Heart right ventricle (tissue), 16 donors: Measurements from ENCODE around the gene CLPTM1L. TPM values are rescaled to one million over a fixed set of nuclear protein-coding genes. Genes with fewer than 3 reads are reported as not detected.

Source experiments
- ATAC-seq, 8 donors: fragments of 200-7000 bp; cut with Tn5 transposase; one replicate each; pipeline ENCODE4 v1.9.1; 2020; ENCODE audit warnings: mild to moderate bottlenecking in 8 of 8, moderate library complexity in 8 of 8, moderate number of reproducible peaks in 1 of 8
- DNase-seq, 2 donors: peaks; one replicate each; pipeline ENCODE4 v3.0.0-alpha.2; 2020
- H3K27ac ChIP-seq, 10 donors: fragments of 200-600 bp; sonication (generic) in 2 of 10; one replicate each; pipeline versions ENCODE4 v1.5.0 to v1.8.0; 2020 to 2022; ENCODE audit warnings: mild to moderate bottlenecking in 3 of 10
- H3K27me3 ChIP-seq, 7 donors: fragments of 200-600 bp; one replicate each; pipeline ENCODE4 v1.8.0; 2021 to 2022; ENCODE audit warnings: mild to moderate bottlenecking in 2 of 7
- H3K36me3 ChIP-seq, 9 donors: fragments of 200-600 bp; sonication (generic) in 1 of 9; one replicate each; pipeline versions ENCODE4 v1.5.0 to v1.8.0; 2020 to 2022; ENCODE audit warnings: mild to moderate bottlenecking in 2 of 9
- H3K4me1 ChIP-seq, 9 donors: fragments of 200-600 bp; sonication (generic) in 1 of 9; one replicate each; pipeline versions ENCODE4 v1.5.0 to v1.8.0; 2020 to 2022; ENCODE audit warnings: mild to moderate bottlenecking in 4 of 9
- H3K4me3 ChIP-seq, 10 donors: fragments of 200-600 bp; sonication (generic) in 2 of 10; one replicate each; pipeline versions ENCODE4 v1.5.0 to v1.8.0; 2020 to 2022; ENCODE audit warnings: mild to moderate bottlenecking in 7 of 10, moderate library complexity in 2 of 10
- H3K9me3 ChIP-seq, 11 donors: fragments of 200-600 bp in 10 of 11; sonication (generic) in 2 of 11; one replicate each; pipeline versions ENCODE4 v1.5.0 to v1.8.0; 2013 to 2022; ENCODE audit warnings: mild to moderate bottlenecking in 2 of 11, control low read depth in 1 of 11, moderate library complexity in 1 of 11
- WGBS, 2 donors: extraction: QIAGEN DNeasy Blood & Tissue Kit; methylation state at CpG; one replicate each; pipeline ENCODE4 v1.1.7; 2013; ENCODE audit warnings: inconsistent platforms in 1 of 2; 5-methylcytosine and 5-hydroxymethylcytosine counted together
- intact Hi-C, 10 donors: fragments of 100-400 bp; cut with DNase I; formaldehyde crosslinking; loops; one replicate each; pipeline versions ENCODE4 v1.11.1 to v1.14.2; 2022
- polyA plus RNA-seq, 2 donors: library from polyadenylated mRNA; stranded (reverse); fragments of 200-250 nt; gene quantifications; one replicate each; pipeline ENCODE4 v1.2.3, GENCODE V29; 2013
- total RNA-seq, 10 donors: library from RNA; stranded (reverse); fragmentation: NEBNext Ultra II Directional in 3 of 10; extraction: Animal tissue kit (Norgen Biotek cat#: 25700) in 3 of 10; gene quantifications; one replicate each; pipeline versions ENCODE4 v1.2.1 to v1.2.4, GENCODE V29; 2021 to 2023
- TF ChIP-seq, protein P1 (sequence below), 9 donors: fragments of 200-600 bp; sonication (generic) in 2 of 9; IDR thresholded peaks; one replicate each; pipeline versions ENCODE4 v1.5.0 to v1.8.0; 2021 to 2022; ENCODE audit warnings: antibody characterized with exemption in 9 of 9, mild to moderate bottlenecking in 5 of 9, moderate library complexity in 1 of 9
- donor health status: Arrhythmogenic right ventricular cardiomyopathy.
- donor health status: ischemic (EF 13 %, LVEDD 7.1; RV severe dilation, severe dysfunction).
- donor health status: healthy with polysubstance abuse.
- donor health status: DM: no; HTN: yes; CAD: no.
- donor health status: DM: no; HTN: no; CAD: no.
- donor health status: ischemic (EF 25% LVEDD 6.9; RV normal size, moderate dysfunction).
- donor health status: ischemic (EF 25% LVEDD 5.7; RV mildly dilated, moderate dysfunction).
- donor health status: healthy.
- donor health status: DM: yes; HTN: yes; CAD: no.
- donor health status: Ischemic cardiomyopathy.
- donor health status: ischemic (EF 35%, LVEDD 5.7; RV mildly dilated, moderate dysfunction).
- donor health status: nonischemic (EF 11% LVEDD 7.7; RV severe dilation, severe dysfunction).
- donor health status: DM: yes; HTN: yes; CAD: no.
- donor health status: PGD.
- donor health status: ischemic (EF 29% LVEDD 5.4; RV normal size, mild dysfunction).
- donor health status: nonischemic (EF 23%, LVEDD 6.1; RV moderate dilation, normal function).

Gene CLPTM1L
- total and polyA plus RNA-seq, 12 donors, result 21.5 to 78.0 (median 32.5) TPM

DNA sequence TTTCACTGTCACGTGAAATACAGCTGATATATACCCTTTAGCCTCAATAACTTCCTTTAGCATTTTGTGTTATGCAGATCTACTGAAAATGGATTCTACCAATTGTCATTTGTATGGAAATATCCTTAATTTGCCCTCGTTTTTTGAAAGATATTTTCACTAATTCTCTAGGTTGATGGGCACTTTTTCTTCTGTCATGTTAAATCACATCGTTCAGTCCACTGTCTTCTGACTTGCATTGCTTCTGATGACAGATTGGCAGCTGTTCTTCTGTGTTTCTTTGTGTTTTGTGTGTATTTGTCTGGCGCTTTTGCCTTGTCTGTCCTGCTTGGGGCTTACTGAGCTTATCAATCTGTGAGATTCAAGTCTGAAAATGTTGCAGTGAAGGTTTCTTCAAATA lies 9.7 kb upstream of the CLPTM1L start:
- Histone ChIP-seq H3K4me1 (no peaks in the 10 kb centered on the region), H3K27me3 (peaks cover 0 to 37% (median 27%) of the 10 kb centered on the region in 7 donors), H3K9me3 (no peaks in the 10 kb centered on the region), H3K4me3 (no peak overlapping the region), H3K27ac (no peak overlapping the region), H3K36me3 (no peaks in the 10 kb centered on the region)
- DNase-seq (no peak), ATAC-seq (no peak)
- 46 to 50% methylated on average over 4 of the region's 4 CpGs for WGBS, 2 donors
- TF ChIP-seq, protein P1, sequence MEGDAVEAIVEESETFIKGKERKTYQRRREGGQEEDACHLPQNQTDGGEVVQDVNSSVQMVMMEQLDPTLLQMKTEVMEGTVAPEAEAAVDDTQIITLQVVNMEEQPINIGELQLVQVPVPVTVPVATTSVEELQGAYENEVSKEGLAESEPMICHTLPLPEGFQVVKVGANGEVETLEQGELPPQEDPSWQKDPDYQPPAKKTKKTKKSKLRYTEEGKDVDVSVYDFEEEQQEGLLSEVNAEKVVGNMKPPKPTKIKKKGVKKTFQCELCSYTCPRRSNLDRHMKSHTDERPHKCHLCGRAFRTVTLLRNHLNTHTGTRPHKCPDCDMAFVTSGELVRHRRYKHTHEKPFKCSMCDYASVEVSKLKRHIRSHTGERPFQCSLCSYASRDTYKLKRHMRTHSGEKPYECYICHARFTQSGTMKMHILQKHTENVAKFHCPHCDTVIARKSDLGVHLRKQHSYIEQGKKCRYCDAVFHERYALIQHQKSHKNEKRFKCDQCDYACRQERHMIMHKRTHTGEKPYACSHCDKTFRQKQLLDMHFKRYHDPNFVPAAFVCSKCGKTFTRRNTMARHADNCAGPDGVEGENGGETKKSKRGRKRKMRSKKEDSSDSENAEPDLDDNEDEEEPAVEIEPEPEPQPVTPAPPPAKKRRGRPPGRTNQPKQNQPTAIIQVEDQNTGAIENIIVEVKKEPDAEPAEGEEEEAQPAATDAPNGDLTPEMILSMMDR (IDR thresholded peaks at IDR 0.05), result no peak
- intact Hi-C loops, result no loop called here

DNA sequence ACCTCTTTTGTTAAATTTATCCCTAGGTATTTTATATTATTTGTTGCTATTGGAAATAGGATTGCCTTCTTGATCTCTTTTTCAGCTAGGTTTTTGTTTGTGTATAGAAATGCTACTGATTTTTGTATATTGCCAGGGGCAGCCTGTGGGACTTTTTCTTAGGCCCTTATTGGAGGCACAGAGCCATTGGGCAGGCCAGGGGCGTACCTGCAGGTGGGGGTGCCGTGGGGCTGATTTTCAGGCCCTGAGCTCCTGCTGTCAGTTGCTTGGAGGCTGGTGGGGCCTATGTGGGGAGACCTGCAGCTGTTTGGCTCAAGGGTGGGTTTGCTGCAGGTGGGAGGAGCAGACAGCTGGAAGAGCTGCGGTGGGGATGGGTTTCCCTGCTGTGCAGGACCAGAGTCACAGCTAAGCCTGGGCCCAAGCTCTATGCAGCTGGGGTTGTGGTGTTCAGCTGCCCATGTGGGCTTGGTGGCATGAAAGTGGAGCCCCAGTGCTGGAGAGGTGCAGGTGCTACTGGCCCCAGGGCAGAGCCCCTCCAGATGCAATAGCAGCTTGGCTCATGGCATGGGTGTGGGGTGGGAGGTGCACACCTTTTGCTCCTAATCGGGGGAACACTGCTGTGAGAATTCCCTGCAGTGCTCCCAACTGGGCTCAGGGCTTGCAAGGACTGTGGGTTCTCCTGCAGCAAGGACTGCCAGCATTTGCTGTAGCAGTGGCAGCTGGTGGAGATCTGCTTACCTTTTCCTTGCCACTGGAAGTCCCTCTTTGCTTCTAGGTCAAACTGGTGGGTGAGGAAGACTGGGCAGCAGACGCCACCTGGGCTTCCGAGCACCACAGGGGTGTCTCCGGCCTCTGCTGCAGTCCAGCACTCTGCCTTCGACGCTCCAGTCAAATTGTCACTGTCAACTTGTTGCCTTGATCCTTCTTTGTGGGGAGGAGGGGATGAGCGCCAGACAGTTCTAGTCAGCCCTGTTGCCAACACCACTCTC lies 7.6 kb upstream of the CLPTM1L start:
- no peaks in the 10 kb centered on the region for H3K36me3 ChIP-seq
- H3K27ac ChIP-seq, result no peak overlapping the region
- no peak overlapping the region for H3K4me3 ChIP-seq
- 67 to 70% methylated on average over 10 of the region's 10 CpGs for WGBS, 2 donors
- TF ChIP-seq, protein P1 (IDR thresholded peaks at IDR 0.05), result no peak
- DNase-seq (no peak), ATAC-seq (no peak)
- no peaks in the 10 kb centered on the region for H3K9me3 ChIP-seq
- H3K4me1 ChIP-seq, result no peaks in the 10 kb centered on the region
- H3K27me3 ChIP-seq, result peaks cover 0 to 18% (median 6%) of the 10 kb centered on the region in 7 donors
- intact Hi-C loops, result no loop called here

DNA sequence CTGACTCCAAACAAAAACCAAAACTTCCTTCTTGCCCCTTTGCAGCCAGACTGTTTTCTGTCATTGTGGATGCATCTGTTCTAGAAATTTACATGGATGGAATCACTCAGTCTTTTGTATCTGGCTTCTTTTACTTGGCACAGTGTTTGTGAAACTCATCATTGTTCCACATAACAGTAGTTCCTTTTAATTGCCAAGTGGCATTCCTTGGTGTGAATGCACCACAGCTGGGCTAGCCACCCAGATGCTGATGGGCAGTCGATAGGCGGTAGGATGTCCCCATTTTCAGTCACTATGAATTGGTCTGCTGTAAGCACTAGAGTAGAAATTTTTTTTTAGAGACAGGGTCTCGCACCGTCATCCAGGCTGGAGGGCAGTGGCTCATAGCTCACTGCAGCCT lies 6.3 kb upstream of the CLPTM1L start:
- Histone ChIP-seq H3K27me3 (peaks cover 0 to 10% (median 0%) of the 10 kb centered on the region in 7 donors), H3K4me1 (peaks cover 0 to 2% (median under 1%) of the 10 kb centered on the region in 9 donors), H3K27ac (no peak overlapping the region), H3K9me3 (no peaks in the 10 kb centered on the region), H3K36me3 (no peaks in the 10 kb centered on the region), H3K4me3 (no peak overlapping the region)
- TF ChIP-seq, protein P1 (IDR thresholded peaks at IDR 0.05), result no peak
- intact Hi-C loops, result no loop called here
- ATAC-seq, result no peak
- WGBS, 2 donors, result 78 to 84% methylated on average over 4 of the region's 4 CpGs
- no peak for DNase-seq

DNA sequence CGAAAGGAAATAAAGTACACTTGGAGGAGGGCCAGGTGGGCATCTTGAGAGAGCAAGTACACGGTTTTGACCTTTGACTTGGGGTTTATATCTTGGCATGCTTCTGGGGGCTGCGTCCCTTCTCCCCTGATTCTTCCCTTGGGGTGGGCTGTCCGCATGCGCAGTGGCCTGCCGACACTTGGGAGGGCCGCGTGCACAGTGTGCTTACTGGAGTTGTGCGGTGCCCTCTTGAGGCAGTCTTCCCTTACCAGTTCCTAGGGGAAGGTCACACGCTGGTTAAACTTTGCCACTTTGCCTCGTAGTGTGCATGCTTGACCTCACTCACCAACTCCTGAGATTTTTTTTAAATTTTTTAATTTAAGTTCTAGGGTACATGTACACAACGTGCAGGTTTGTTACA lies 4.3 kb upstream of the CLPTM1L start:
- H3K27ac ChIP-seq, result no peak overlapping the region
- TF ChIP-seq, protein P1 (IDR thresholded peaks at IDR 0.05), result no peak

More for the DNA sequence above, 4.3 kb upstream of the CLPTM1L start:
- DNase-seq (no peak), ATAC-seq (no peak)
- Histone ChIP-seq H3K4me1 (peaks cover 0 to 13% (median 10%) of the 10 kb centered on the region in 9 donors), H3K9me3 (no peaks in the 10 kb centered on the region), H3K36me3 (no peaks in the 10 kb centered on the region), H3K27me3 (peaks cover 0 to 10% (median 0%) of the 10 kb centered on the region in 7 donors), H3K4me3 (no peak overlapping the region)
- intact Hi-C loops, result no loop called here
- WGBS, 2 donors, result 36 to 42% methylated on average over 12 of the region's 12 CpGs
